ENCODE data around the gene REG4.
"Not testable (repeated sequence)": the region's sequence is repeated elsewhere in the genome, so short reads cannot be mapped to it uniquely, and the experiment has no call there.

Gene REG4

GRCh38 chr1:119811387-119811786 lies at the start of gene REG4:
Gene REG4, minus strand, starts transcription at chr1:119811460. Its CDS starts 2,691 bp downstream, at chr1:119808769.
- no peaks in the 10 kb centered on the region for H3K36me3 Mint-ChIP-seq (ENCODE audit: low read depth)
- no peaks in the 10 kb centered on the region for H3K4me1 Mint-ChIP-seq (ENCODE audit: low read depth)
- H3K27ac Mint-ChIP-seq = no peak within 1 kb of the TSS
- H3K27me3 Mint-ChIP-seq = peaks cover 6% of the 10 kb centered on the region
- no peak within 1 kb of the TSS for H3K4me3 Mint-ChIP-seq
- no peaks in the 10 kb centered on the region for H3K9me3 Mint-ChIP-seq
- intact Hi-C loops (cut with micrococcal nuclease) = no loop called here

GRCh38 chr1:119859647-119860046 lies 48.4 kb upstream of the REG4 start:
- Mint-ChIP-seq H3K36me3 (ENCODE audit: low read depth) (no peaks in the 10 kb centered on the region), H3K4me3 (no peak overlapping the region), H3K27ac (no peak overlapping the region), H3K9me3 (no peaks in the 10 kb centered on the region), H3K4me1 (ENCODE audit: low read depth) (peaks cover 26% of the 10 kb centered on the region), H3K27me3 (no peaks in the 10 kb centered on the region)
- intact Hi-C loops (cut with micrococcal nuclease) = loop anchor here (10.0 kb wide), 2 partner anchors 55 kb away; no protein-coding TSS in a partner anchor

- intact Hi-C loops (cut with micrococcal nuclease); H3K36me3 Mint-ChIP-seq (ENCODE audit: low read depth); H3K4me3 Mint-ChIP-seq; H3K27me3 Mint-ChIP-seq; H3K9me3 Mint-ChIP-seq: not testable (repeated sequence)
- Mint-ChIP-seq H3K4me1 (ENCODE audit: low read depth) (peaks cover 26% of the 10 kb centered on the region), H3K27ac (peak overlapping the region; percentile 62)
These were observed 47.4 kb upstream of the REG4 start for GRCh38 chr1:119858556-119859214.

GRCh38 chr1:119858126-119858525 lies 46.9 kb upstream of the REG4 start:
- Mint-ChIP-seq H3K27ac (no peak overlapping the region), H3K36me3 (ENCODE audit: low read depth) (no peaks in the 10 kb centered on the region), H3K4me1 (ENCODE audit: low read depth) (peaks cover 26% of the 10 kb centered on the region), H3K9me3 (no peaks in the 10 kb centered on the region), H3K4me3 (no peak overlapping the region), H3K27me3 (no peaks in the 10 kb centered on the region)
- intact Hi-C loops (cut with micrococcal nuclease) = no loop called here

- H3K36me3 Mint-ChIP-seq (ENCODE audit: low read depth) = no peaks in the 10 kb centered on the region
- H3K4me1 Mint-ChIP-seq (ENCODE audit: low read depth) = peaks cover 3% of the 10 kb centered on the region
- H3K9me3 Mint-ChIP-seq = no peaks in the 10 kb centered on the region
- intact Hi-C loops (cut with micrococcal nuclease) = no loop called here
- no peaks in the 10 kb centered on the region for H3K27me3 Mint-ChIP-seq
- no peak overlapping the region for H3K4me3 Mint-ChIP-seq
- no peak overlapping the region for H3K27ac Mint-ChIP-seq
These were observed 41.9 kb upstream of the REG4 start for GRCh38 chr1:119853155-119853554.

- H3K4me1 Mint-ChIP-seq (ENCODE audit: low read depth) = peaks cover 22% of the 10 kb centered on the region
- H3K27me3 Mint-ChIP-seq; H3K36me3 Mint-ChIP-seq (ENCODE audit: low read depth); H3K9me3 Mint-ChIP-seq; intact Hi-C loops (cut with micrococcal nuclease); H3K4me3 Mint-ChIP-seq; H3K27ac Mint-ChIP-seq: not testable (repeated sequence)
These were observed 32.9 kb upstream of the REG4 start for GRCh38 chr1:119844206-119844605.

- no peaks in the 10 kb centered on the region for H3K9me3 Mint-ChIP-seq
- no peak overlapping the region for H3K27ac Mint-ChIP-seq
- peaks cover 22% of the 10 kb centered on the region for H3K4me1 Mint-ChIP-seq (ENCODE audit: low read depth)
- intact Hi-C loops (cut with micrococcal nuclease) = no loop called here
- peaks cover 4% of the 10 kb centered on the region for H3K27me3 Mint-ChIP-seq
- no peak overlapping the region for H3K4me3 Mint-ChIP-seq
- H3K36me3 Mint-ChIP-seq (ENCODE audit: low read depth) = no peaks in the 10 kb centered on the region
These were observed 30.0 kb upstream of the REG4 start for GRCh38 chr1:119841306-119841705.

GRCh38 chr1:119840745-119841144 lies 29.5 kb upstream of the REG4 start:
- no peaks in the 10 kb centered on the region for H3K9me3 Mint-ChIP-seq
- H3K36me3 Mint-ChIP-seq (ENCODE audit: low read depth) = no peaks in the 10 kb centered on the region
- intact Hi-C loops (cut with micrococcal nuclease) = no loop called here
- H3K27ac Mint-ChIP-seq = no peak overlapping the region
- H3K4me1 Mint-ChIP-seq (ENCODE audit: low read depth) = peaks cover 22% of the 10 kb centered on the region
- no peak overlapping the region for H3K4me3 Mint-ChIP-seq
- peaks cover 4% of the 10 kb centered on the region for H3K27me3 Mint-ChIP-seq

GRCh38 chr1:119838236-119838635 lies 27.0 kb upstream of the REG4 start:
- Mint-ChIP-seq H3K4me1 (ENCODE audit: low read depth) (peaks cover 18% of the 10 kb centered on the region), H3K36me3 (ENCODE audit: low read depth) (no peaks in the 10 kb centered on the region), H3K9me3 (no peaks in the 10 kb centered on the region), H3K27me3 (peaks cover 1% of the 10 kb centered on the region), H3K4me3 (no peak overlapping the region), H3K27ac (no peak overlapping the region)
- intact Hi-C loops (cut with micrococcal nuclease) = no loop called here

GRCh38 chr1:119834990-119835389 lies 23.7 kb upstream of the REG4 start:
- no peaks in the 10 kb centered on the region for H3K9me3 Mint-ChIP-seq
- H3K27ac Mint-ChIP-seq = no peak overlapping the region
- H3K27me3 Mint-ChIP-seq = peaks cover 3% of the 10 kb centered on the region
- H3K4me1 Mint-ChIP-seq (ENCODE audit: low read depth) = no peaks in the 10 kb centered on the region
- intact Hi-C loops (cut with micrococcal nuclease) = no loop called here
- H3K36me3 Mint-ChIP-seq (ENCODE audit: low read depth) = no peaks in the 10 kb centered on the region
- no peak overlapping the region for H3K4me3 Mint-ChIP-seq

- H3K27ac Mint-ChIP-seq = no peak overlapping the region
- intact Hi-C loops (cut with micrococcal nuclease) = no loop called here
- H3K36me3 Mint-ChIP-seq (ENCODE audit: low read depth) = no peaks in the 10 kb centered on the region
- no peaks in the 10 kb centered on the region for H3K4me1 Mint-ChIP-seq (ENCODE audit: low read depth)
- no peaks in the 10 kb centered on the region for H3K9me3 Mint-ChIP-seq
- peaks cover 2% of the 10 kb centered on the region for H3K27me3 Mint-ChIP-seq
- no peak overlapping the region for H3K4me3 Mint-ChIP-seq
These were observed 19.8 kb upstream of the REG4 start for GRCh38 chr1:119831027-119831426.

- no peaks in the 10 kb centered on the region for H3K9me3 Mint-ChIP-seq
- H3K36me3 Mint-ChIP-seq (ENCODE audit: low read depth) = no peaks in the 10 kb centered on the region
- intact Hi-C loops (cut with micrococcal nuclease) = no loop called here
These were observed 18.4 kb upstream of the REG4 start for GRCh38 chr1:119829625-119830024.

GRCh38 chr1:119829006-119829405 lies 17.7 kb upstream of the REG4 start:
- H3K27ac Mint-ChIP-seq; H3K36me3 Mint-ChIP-seq (ENCODE audit: low read depth); H3K4me3 Mint-ChIP-seq; H3K9me3 Mint-ChIP-seq; H3K4me1 Mint-ChIP-seq (ENCODE audit: low read depth); intact Hi-C loops (cut with micrococcal nuclease); H3K27me3 Mint-ChIP-seq: not testable (repeated sequence)

More at GRCh38 chr1:119829625-119830024, 18.4 kb upstream of the REG4 start:
- peaks cover 2% of the 10 kb centered on the region for H3K27me3 Mint-ChIP-seq
- no peak overlapping the region for H3K4me3 Mint-ChIP-seq
- H3K27ac Mint-ChIP-seq = no peak overlapping the region
- H3K4me1 Mint-ChIP-seq (ENCODE audit: low read depth) = no peaks in the 10 kb centered on the region

GRCh38 chr1:119828266-119828665 lies 17.0 kb upstream of the REG4 start:
- Mint-ChIP-seq H3K27ac (no peak overlapping the region), H3K4me1 (ENCODE audit: low read depth) (no peaks in the 10 kb centered on the region), H3K36me3 (ENCODE audit: low read depth) (no peaks in the 10 kb centered on the region), H3K4me3 (no peak overlapping the region), H3K27me3 (peaks cover 2% of the 10 kb centered on the region), H3K9me3 (no peaks in the 10 kb centered on the region)
- intact Hi-C loops (cut with micrococcal nuclease) = no loop called here

GRCh38 chr1:119827010-119827409 lies 15.8 kb upstream of the REG4 start:
- Mint-ChIP-seq H3K4me3 (no peak overlapping the region), H3K4me1 (ENCODE audit: low read depth) (no peaks in the 10 kb centered on the region), H3K36me3 (ENCODE audit: low read depth) (no peaks in the 10 kb centered on the region), H3K9me3 (no peaks in the 10 kb centered on the region), H3K27me3 (no peaks in the 10 kb centered on the region), H3K27ac (no peak overlapping the region)
- intact Hi-C loops (cut with micrococcal nuclease) = no loop called here

All from dendritic cell treated with granulocyte-macrophage colony-stimulating factor and Interleukin-4, amounts not matched to agents 40 ng/mL and 50 ng/mL, for 4 days (primary cell).